Fibroblast of lung (primary cell): Measurements from ENCODE around the gene APBA2.

Experiments used
- CTCF ChIP-seq, 2 donors: IDR thresholded peaks in 1 of 2; conservative IDR thresholded peaks in 1 of 2; 1 replicate in 1 of 2; 2 replicates in 1 of 2; pipeline ENCODE4 v1.5.1; 2011 to 2012; ENCODE audit warnings: low read length in 2 of 2, control low read depth in 1 of 2, inconsistent platforms in 1 of 2, low read depth in 1 of 2, mild to moderate bottlenecking in 1 of 2
- EZH2 ChIP-seq: IDR thresholded peaks from 2 replicates; pipeline ENCODE4 v1.5.1; 2012; ENCODE audit warnings: low read length, control low read depth, mild to moderate bottlenecking; ENCODE audit errors: missing control alignments

DNA sequence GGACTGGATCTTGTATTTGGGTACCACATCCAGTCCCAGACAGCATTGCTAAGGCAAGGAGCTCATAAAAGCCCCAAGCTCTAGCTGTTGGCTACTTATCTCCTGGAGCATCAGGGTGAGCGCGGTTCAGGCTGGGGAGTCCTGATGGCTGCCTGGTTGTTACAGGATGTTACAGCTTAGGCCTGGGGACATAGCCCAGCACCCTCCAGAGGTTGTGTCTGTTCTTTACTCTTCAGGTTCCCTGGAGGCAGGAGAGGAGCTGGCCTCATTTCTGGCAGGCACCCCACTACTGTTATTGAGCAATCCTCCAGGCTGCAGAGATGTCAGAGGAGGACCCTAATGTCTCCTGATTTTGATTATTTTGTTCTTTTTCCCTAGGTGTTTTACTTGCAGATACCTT is 26.6 kb downstream of the APBA2 start:
- TF ChIP-seq CTCF (conservative IDR thresholded peaks at IDR 0.05 in 1 of 2, IDR thresholded peaks at IDR 0.05 in 1 of 2; ENCODE audit: low read depth in 1 of 2, low read length in 2 of 2) (no peak), EZH2 (no peak)
